CD4-positive, alpha-beta T cell treated with Interleukin-10 for 1 hour (primary cell): ENCODE results near the gene TXNIP.
"Not testable (repeated sequence)": the region's sequence is repeated elsewhere in the genome, so short reads cannot be mapped to it uniquely, and the experiment has no call there.

ENCODE experiments used
- DNase-seq: peaks from one replicate; pipeline ENCODE4 v3.0.0-alpha.2; 2020

The TXNIP gene

GRCh38 chr1:145996433-145997015 lies at the start of gene TXNIP:
Gene TXNIP, minus strand, starts transcription at chr1:145996579. Its CDS starts 313 bp downstream, at chr1:145996266.
- DNase-seq, result peak; percentile 94

- DNase-seq, result no peak
Observed at GRCh38 chr1:146039844-146040194, 43.4 kb upstream of the TXNIP start.

GRCh38 chr1:146036965-146037646 lies 40.7 kb upstream of the TXNIP start:
- peak; percentile 87 for DNase-seq

- DNase-seq, result peak; percentile 30
Observed at GRCh38 chr1:146036241-146036964, 40.0 kb upstream of the TXNIP start.

GRCh38 chr1:146035048-146035423 lies 38.7 kb upstream of the TXNIP start:
- no peak for DNase-seq

- DNase-seq, result peak; percentile 69
Observed at GRCh38 chr1:146032631-146033219, 36.3 kb upstream of the TXNIP start.

GRCh38 chr1:146031476-146031875 lies 35.1 kb upstream of the TXNIP start:
- no peak for DNase-seq

- no peak for DNase-seq
Observed at GRCh38 chr1:146029117-146029516, 32.7 kb upstream of the TXNIP start.

GRCh38 chr1:146026650-146027049 lies 30.3 kb upstream of the TXNIP start:
- DNase-seq, result not testable (repeated sequence)

GRCh38 chr1:146025787-146026495 lies 29.6 kb upstream of the TXNIP start:
- not testable (repeated sequence) for DNase-seq

GRCh38 chr1:146022403-146023127 lies 26.2 kb upstream of the TXNIP start:
- no peak for DNase-seq

- DNase-seq, result no peak
Observed at GRCh38 chr1:146021622-146022402, 25.4 kb upstream of the TXNIP start, which contains the start of gene HJV. Gene HJV, minus strand, starts transcription at chr1:146021735. Its CDS starts 1,504 bp downstream, at chr1:146020231.

GRCh38 chr1:146021050-146021445 lies 24.7 kb upstream of the TXNIP start:
- DNase-seq, result no peak

- no peak for DNase-seq
Observed at GRCh38 chr1:146020058-146021049, 24.0 kb upstream of the TXNIP start.

- DNase-seq, result no peak
Observed at GRCh38 chr1:146019231-146020057, 23.1 kb upstream of the TXNIP start.

GRCh38 chr1:146016891-146017290 lies 20.5 kb upstream of the TXNIP start:
- no peak for DNase-seq

GRCh38 chr1:146013559-146013922 lies 17.2 kb upstream of the TXNIP start:
- no peak for DNase-seq

GRCh38 chr1:146012703-146013558 lies 16.6 kb upstream of the TXNIP start:
- peak; percentile 82 for DNase-seq
